HepG2 (cell line): Measurements from ENCODE around the gene ZNF853. TPM values are rescaled to one million over a fixed set of nuclear protein-coding genes. Genes with fewer than 3 reads are reported as not detected.

Experiments
- HMGA1 ChIP-seq: sonication (generic); formaldehyde crosslinking; conservative IDR thresholded peaks from 2 replicates; pipeline ENCODE4 v1.4.0; 2020; ENCODE audit warnings: missing genetic modification reagents
- NR3C1 ChIP-seq: sonication (generic); formaldehyde crosslinking; IDR thresholded peaks from 2 replicates; pipeline ENCODE4 v1.4.0; 2020; ENCODE audit warnings: missing genetic modification reagents
- ZFY ChIP-seq: sonication (generic); formaldehyde crosslinking; IDR thresholded peaks from 2 replicates; pipeline ENCODE4 v1.4.0; 2020; ENCODE audit warnings: missing genetic modification reagents
- ZNF547 ChIP-seq: sonication (generic); formaldehyde crosslinking; IDR thresholded peaks from 2 replicates; pipeline ENCODE4 v1.5.1; 2020; ENCODE audit warnings: mild to moderate bottlenecking, missing genetic modification reagents
- ZSCAN25 ChIP-seq: sonication (generic); formaldehyde crosslinking; IDR thresholded peaks from 2 replicates; pipeline ENCODE4 v1.8.0; 2022; ENCODE audit warnings: mild to moderate bottlenecking, missing genetic modification reagents
- polyA plus RNA-seq, 8 experiments: library from polyadenylated mRNA; depleted of rRNA in 3 of 8; stranded (reverse) in 7 of 8; unstranded in 1 of 8; fragments of >200 nt; fragmentation: Illumina TruSeq in 4 of 8; extraction: Trizol in 4 of 8; gene quantifications; 2 replicates each; pipeline versions ENCODE4 v1.2.1 to v1.2.3, GENCODE V29; 2011 to 2016; ENCODE audit warnings: low read depth in 4 of 8, missing spikeins in 1 of 8, mixed read lengths in 1 of 8; ENCODE audit not compliant: insufficient read depth in 1 of 8
- total RNA-seq, 5 experiments: library from RNA; depleted of rRNA; stranded (reverse); fragments of >200 nt; fragmentation: Illumina TruSeq; extraction: Trizol; gene quantifications; 2 replicates each; pipeline ENCODE4 v1.2.3, GENCODE V29; 2016; ENCODE audit warnings: low read depth in 1 of 5
- TF ChIP-seq, protein P1 (sequence below): sonication (generic); formaldehyde crosslinking; IDR thresholded peaks from 2 replicates; pipeline ENCODE4 v1.9.0; 2021; ENCODE audit warnings: mild to moderate bottlenecking, missing genetic modification reagents
- TF ChIP-seq, protein P2 (sequence below): conservative IDR thresholded peaks from 2 replicates; pipeline ENCODE4 v1.6.1; 2018; ENCODE audit warnings: missing genetic modification reagents
- TF ChIP-seq, protein P3 (sequence below): sonication (generic); formaldehyde crosslinking; IDR thresholded peaks from 2 replicates; pipeline ENCODE4 v1.4.0; 2020; ENCODE audit warnings: missing genetic modification reagents, borderline replicate concordance
- TF ChIP-seq, protein P4 (sequence below): sonication (generic); formaldehyde crosslinking; IDR thresholded peaks from 2 replicates; pipeline ENCODE4 v1.8.1; 2023; ENCODE audit warnings: mild to moderate bottlenecking, missing genetic modification reagents
- TF ChIP-seq, protein P5 (sequence below): sonication (generic); formaldehyde crosslinking; IDR thresholded peaks from 2 replicates; pipeline ENCODE4 v1.4.0; 2020; ENCODE audit warnings: missing genetic modification reagents, borderline replicate concordance
- TF ChIP-seq, protein P6 (sequence below): IDR thresholded peaks from 2 replicates; pipeline ENCODE4 v1.6.1; 2016; ENCODE audit warnings: missing biosample characterization, missing genetic modification reagents, low read depth

ZNF853 gene
- total and polyA plus RNA-seq, 2 of the 13 experiments (the other 11 are each of a cell fraction or from before 2014, with no cell fraction given): 2.1 to 6.2 TPM

DNA sequence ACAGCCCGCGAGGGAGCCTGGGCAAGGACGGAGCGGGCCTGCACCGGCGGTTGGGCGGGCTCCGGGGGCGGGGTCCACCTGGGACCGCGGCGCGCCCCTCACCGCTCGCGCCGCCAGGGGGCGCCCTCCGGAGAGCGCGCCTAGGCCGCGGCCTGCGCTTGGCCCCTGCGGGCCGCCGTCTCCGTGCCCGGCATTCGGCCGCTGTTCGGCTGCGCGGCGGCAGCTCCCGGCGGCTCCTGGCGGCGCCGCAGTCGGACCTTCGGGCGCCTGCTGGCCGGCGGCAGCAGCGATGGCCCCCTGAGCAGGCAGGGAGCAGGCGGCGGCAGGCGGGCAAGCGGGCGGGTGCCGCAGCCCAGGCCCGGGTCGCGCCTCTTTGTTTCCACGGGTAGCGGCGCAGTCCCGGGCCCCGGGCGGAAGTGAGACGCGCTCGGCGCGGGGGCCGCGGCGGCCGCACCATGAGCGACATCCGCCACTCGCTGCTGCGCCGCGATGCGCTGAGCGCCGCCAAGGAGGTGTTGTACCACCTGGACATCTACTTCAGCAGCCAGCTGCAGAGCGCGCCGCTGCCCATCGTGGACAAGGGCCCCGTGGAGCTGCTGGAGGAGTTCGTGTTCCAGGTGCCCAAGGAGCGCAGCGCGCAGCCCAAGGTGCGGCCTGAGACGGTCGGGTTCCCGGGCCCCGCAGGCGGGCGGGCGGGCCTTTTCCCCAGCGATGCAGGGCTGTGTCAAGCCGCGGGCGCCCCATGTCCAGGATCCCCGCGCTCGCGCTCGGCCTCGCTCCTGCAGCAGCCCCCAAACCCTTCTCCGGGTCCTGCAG, 25.4 kb upstream of the ZNF853 start, which contains the start of gene INTS15 (continued):
- TF ChIP-seq NR3C1 (CRISPR knock-in tag) (no peak), ZNF547 (CRISPR knock-in tag) (0 out of 2 replicates have a peak, but pooled peaks have one; percentile 6), ZFY (CRISPR knock-in tag) (peak; percentile 97), ZSCAN25 (CRISPR knock-in tag) (no peak), HMGA1 (CRISPR knock-in tag) (no peak)
- TF ChIP-seq, protein P1, sequence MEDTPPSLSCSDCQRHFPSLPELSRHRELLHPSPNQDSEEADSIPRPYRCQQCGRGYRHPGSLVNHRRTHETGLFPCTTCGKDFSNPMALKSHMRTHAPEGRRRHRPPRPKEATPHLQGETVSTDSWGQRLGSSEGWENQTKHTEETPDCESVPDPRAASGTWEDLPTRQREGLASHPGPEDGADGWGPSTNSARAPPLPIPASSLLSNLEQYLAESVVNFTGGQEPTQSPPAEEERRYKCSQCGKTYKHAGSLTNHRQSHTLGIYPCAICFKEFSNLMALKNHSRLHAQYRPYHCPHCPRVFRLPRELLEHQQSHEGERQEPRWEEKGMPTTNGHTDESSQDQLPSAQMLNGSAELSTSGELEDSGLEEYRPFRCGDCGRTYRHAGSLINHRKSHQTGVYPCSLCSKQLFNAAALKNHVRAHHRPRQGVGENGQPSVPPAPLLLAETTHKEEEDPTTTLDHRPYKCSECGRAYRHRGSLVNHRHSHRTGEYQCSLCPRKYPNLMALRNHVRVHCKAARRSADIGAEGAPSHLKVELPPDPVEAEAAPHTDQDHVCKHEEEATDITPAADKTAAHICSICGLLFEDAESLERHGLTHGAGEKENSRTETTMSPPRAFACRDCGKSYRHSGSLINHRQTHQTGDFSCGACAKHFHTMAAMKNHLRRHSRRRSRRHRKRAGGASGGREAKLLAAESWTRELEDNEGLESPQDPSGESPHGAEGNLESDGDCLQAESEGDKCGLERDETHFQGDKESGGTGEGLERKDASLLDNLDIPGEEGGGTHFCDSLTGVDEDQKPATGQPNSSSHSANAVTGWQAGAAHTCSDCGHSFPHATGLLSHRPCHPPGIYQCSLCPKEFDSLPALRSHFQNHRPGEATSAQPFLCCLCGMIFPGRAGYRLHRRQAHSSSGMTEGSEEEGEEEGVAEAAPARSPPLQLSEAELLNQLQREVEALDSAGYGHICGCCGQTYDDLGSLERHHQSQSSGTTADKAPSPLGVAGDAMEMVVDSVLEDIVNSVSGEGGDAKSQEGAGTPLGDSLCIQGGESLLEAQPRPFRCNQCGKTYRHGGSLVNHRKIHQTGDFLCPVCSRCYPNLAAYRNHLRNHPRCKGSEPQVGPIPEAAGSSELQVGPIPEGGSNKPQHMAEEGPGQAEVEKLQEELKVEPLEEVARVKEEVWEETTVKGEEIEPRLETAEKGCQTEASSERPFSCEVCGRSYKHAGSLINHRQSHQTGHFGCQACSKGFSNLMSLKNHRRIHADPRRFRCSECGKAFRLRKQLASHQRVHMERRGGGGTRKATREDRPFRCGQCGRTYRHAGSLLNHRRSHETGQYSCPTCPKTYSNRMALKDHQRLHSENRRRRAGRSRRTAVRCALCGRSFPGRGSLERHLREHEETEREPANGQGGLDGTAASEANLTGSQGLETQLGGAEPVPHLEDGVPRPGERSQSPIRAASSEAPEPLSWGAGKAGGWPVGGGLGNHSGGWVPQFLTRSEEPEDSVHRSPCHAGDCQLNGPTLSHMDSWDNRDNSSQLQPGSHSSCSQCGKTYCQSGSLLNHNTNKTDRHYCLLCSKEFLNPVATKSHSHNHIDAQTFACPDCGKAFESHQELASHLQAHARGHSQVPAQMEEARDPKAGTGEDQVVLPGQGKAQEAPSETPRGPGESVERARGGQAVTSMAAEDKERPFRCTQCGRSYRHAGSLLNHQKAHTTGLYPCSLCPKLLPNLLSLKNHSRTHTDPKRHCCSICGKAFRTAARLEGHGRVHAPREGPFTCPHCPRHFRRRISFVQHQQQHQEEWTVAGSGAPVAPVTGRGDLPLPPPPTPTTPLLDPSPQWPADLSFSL (CRISPR knock-in tag): no peak
- TF ChIP-seq, protein P2, sequence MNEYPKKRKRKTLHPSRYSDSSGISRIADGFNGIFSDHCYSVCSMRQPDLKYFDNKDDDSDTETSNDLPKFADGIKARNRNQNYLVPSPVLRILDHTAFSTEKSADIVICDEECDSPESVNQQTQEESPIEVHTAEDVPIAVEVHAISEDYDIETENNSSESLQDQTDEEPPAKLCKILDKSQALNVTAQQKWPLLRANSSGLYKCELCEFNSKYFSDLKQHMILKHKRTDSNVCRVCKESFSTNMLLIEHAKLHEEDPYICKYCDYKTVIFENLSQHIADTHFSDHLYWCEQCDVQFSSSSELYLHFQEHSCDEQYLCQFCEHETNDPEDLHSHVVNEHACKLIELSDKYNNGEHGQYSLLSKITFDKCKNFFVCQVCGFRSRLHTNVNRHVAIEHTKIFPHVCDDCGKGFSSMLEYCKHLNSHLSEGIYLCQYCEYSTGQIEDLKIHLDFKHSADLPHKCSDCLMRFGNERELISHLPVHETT: no peak; the same call in 1 of the 2 replicates
- TF ChIP-seq, protein P3, sequence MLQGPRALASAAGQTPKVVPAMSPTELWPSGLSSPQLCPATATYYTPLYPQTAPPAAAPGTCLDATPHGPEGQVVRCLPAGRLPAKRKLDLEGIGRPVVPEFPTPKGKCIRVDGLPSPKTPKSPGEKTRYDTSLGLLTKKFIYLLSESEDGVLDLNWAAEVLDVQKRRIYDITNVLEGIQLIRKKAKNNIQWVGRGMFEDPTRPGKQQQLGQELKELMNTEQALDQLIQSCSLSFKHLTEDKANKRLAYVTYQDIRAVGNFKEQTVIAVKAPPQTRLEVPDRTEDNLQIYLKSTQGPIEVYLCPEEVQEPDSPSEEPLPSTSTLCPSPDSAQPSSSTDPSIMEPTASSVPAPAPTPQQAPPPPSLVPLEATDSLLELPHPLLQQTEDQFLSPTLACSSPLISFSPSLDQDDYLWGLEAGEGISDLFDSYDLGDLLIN (CRISPR knock-in tag): no peak
- TF ChIP-seq, protein P4, sequence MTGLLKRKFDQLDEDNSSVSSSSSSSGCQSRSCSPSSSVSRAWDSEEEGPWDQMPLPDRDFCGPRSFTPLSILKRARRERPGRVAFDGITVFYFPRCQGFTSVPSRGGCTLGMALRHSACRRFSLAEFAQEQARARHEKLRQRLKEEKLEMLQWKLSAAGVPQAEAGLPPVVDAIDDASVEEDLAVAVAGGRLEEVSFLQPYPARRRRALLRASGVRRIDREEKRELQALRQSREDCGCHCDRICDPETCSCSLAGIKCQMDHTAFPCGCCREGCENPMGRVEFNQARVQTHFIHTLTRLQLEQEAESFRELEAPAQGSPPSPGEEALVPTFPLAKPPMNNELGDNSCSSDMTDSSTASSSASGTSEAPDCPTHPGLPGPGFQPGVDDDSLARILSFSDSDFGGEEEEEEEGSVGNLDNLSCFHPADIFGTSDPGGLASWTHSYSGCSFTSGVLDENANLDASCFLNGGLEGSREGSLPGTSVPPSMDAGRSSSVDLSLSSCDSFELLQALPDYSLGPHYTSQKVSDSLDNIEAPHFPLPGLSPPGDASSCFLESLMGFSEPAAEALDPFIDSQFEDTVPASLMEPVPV (CRISPR knock-in tag): no peak
- TF ChIP-seq, protein P5, sequence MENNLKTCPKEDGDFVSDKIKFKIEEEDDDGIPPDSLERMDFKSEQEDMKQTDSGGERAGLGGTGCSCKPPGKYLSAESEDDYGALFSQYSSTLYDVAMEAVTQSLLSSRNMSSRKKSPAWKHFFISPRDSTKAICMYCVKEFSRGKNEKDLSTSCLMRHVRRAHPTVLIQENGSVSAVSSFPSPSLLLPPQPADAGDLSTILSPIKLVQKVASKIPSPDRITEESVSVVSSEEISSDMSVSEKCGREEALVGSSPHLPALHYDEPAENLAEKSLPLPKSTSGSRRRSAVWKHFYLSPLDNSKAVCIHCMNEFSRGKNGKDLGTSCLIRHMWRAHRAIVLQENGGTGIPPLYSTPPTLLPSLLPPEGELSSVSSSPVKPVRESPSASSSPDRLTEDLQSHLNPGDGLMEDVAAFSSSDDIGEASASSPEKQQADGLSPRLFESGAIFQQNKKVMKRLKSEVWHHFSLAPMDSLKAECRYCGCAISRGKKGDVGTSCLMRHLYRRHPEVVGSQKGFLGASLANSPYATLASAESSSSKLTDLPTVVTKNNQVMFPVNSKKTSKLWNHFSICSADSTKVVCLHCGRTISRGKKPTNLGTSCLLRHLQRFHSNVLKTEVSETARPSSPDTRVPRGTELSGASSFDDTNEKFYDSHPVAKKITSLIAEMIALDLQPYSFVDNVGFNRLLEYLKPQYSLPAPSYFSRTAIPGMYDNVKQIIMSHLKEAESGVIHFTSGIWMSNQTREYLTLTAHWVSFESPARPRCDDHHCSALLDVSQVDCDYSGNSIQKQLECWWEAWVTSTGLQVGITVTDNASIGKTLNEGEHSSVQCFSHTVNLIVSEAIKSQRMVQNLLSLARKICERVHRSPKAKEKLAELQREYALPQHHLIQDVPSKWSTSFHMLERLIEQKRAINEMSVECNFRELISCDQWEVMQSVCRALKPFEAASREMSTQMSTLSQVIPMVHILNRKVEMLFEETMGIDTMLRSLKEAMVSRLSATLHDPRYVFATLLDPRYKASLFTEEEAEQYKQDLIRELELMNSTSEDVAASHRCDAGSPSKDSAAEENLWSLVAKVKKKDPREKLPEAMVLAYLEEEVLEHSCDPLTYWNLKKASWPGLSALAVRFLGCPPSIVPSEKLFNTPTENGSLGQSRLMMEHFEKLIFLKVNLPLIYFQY: no peak
- TF ChIP-seq, protein P6, sequence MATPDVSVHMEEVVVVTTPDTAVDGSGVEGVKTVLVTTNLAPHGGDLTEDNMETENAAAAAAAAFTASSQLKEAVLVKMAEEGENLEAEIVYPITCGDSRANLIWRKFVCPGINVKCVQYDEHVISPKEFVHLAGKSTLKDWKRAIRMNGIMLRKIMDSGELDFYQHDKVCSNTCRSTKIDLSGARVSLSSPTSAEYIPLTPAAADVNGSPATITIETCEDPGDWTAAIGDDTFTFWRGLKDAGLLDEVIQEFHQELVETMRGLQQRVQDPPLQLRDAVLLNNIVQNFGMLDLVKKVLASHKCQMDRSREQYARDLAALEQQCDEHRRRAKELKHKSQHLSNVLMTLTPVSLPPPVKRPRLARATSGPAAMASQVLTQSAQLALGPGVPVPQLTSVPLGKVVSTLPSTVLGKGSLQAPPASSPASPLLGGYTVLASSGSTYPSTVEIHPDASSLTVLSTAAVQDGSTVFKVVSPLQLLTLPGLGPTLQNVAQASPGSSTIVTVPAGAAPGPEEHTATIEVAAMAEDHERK: no peak
